Measurements from ENCODE around the gene HSF5.

HSF5 gene

GRCh38 chr17:58380207-58381123 is 107.7 kb downstream of the HSF5 start:
- no peaks in the 10 kb centered on the region for H3K27me3 ChIP-seq (ENCODE audit: insufficient read depth, low read length)
- no peaks in the 10 kb centered on the region for H3K36me3 ChIP-seq (ENCODE audit: insufficient read depth, low read length)
- no peak overlapping the region for H2AFZ ChIP-seq (ENCODE audit: low read depth, low read length)
- no peaks in the 10 kb centered on the region for H3K4me1 ChIP-seq (ENCODE audit: insufficient read depth, low read length)
- no peaks in the 10 kb centered on the region for H3K9me3 ChIP-seq (ENCODE audit: low read length)
- no peak overlapping the region for H3K4me3 ChIP-seq (ENCODE audit: low read length)

GRCh38 chr17:58379511-58379824 is 108.7 kb downstream of the HSF5 start:
- Histone ChIP-seq H2AFZ (ENCODE audit: low read depth, low read length) (no peak overlapping the region), H3K4me1 (ENCODE audit: insufficient read depth, low read length) (no peaks in the 10 kb centered on the region), H3K27me3 (ENCODE audit: insufficient read depth, low read length) (peaks cover 2% of the 10 kb centered on the region), H3K36me3 (ENCODE audit: insufficient read depth, low read length) (no peaks in the 10 kb centered on the region), H3K4me3 (ENCODE audit: low read length) (no peak overlapping the region), H3K9me3 (ENCODE audit: low read length) (no peaks in the 10 kb centered on the region)

GRCh38 chr17:58378733-58379510 is 109.3 kb downstream of the HSF5 start:
- no peaks in the 10 kb centered on the region for H3K36me3 ChIP-seq (ENCODE audit: insufficient read depth, low read length)
- peaks cover 2% of the 10 kb centered on the region for H3K27me3 ChIP-seq (ENCODE audit: insufficient read depth, low read length)
- H3K4me3 ChIP-seq (ENCODE audit: low read length) = no peak overlapping the region
- H2AFZ ChIP-seq (ENCODE audit: low read depth, low read length) = no peak overlapping the region
- H3K4me1 ChIP-seq (ENCODE audit: insufficient read depth, low read length) = no peaks in the 10 kb centered on the region
- no peaks in the 10 kb centered on the region for H3K9me3 ChIP-seq (ENCODE audit: low read length)

DNA sequence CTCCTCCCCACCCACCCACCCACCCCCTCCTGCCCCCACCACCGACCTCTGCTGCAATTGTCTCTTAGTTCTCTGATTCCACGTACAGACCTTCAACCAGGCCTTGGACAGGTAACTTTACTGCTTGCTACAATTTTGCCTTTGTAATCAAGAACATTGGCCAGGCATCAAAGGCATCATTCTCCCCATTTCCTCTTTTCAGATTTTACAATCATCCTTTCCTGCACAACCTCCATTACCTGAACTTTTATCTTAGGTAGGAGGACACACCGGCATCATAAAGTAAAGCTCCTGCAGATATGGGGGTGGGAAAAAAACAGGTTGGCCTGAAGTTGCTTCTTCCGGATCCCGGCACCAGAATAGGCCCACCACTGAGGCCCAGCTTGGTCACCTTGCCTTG is 110.5 kb downstream of the HSF5 start:
- Histone ChIP-seq H3K4me1 (ENCODE audit: insufficient read depth, low read length) (no peaks in the 10 kb centered on the region), H3K9me3 (ENCODE audit: low read length) (no peaks in the 10 kb centered on the region), H3K4me3 (ENCODE audit: low read length) (no peak overlapping the region)

GRCh38 chr17:58377093-58377601 is 111.1 kb downstream of the HSF5 start:
- no peak overlapping the region for H3K4me3 ChIP-seq (ENCODE audit: low read length)
- H3K4me1 ChIP-seq (ENCODE audit: insufficient read depth, low read length) = peaks cover 4% of the 10 kb centered on the region

More for the DNA sequence above, 110.5 kb downstream of the HSF5 start:
- Histone ChIP-seq H2AFZ (ENCODE audit: low read depth, low read length) (no peak overlapping the region), H3K36me3 (ENCODE audit: insufficient read depth, low read length) (no peaks in the 10 kb centered on the region), H3K27me3 (ENCODE audit: insufficient read depth, low read length) (peaks cover 2% of the 10 kb centered on the region)

DNA sequence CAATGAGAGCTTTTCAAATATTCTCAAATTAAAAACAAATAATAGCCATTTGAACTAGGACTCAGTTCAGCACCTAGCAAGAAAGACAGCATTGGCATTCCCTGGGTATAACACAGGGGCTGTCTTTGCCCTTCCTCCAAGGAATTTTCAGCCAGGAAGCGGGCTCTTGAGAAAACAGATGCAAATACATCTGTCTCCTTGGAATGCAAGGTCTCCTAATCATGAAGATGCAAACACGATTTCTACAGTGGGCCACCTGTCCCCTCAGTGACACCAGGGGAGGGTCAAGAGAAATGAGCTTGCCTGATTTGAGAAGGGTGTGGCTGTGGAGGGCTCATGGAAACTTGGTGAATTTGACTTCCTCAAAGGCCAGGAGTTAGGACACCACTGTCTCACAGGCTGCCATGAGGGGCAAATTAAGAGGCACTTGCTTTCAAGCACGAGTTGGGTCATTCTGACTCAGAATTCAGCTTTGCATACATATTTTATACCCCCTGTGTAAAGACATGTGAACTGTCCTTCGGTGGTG is 111.7 kb downstream of the HSF5 start:
- Histone ChIP-seq H2AFZ (ENCODE audit: low read depth, low read length) (no peak overlapping the region), H3K9me3 (ENCODE audit: low read length) (no peaks in the 10 kb centered on the region), H3K4me3 (ENCODE audit: low read length) (no peak overlapping the region), H3K36me3 (ENCODE audit: insufficient read depth, low read length) (no peaks in the 10 kb centered on the region), H3K4me1 (ENCODE audit: insufficient read depth, low read length) (peaks cover 4% of the 10 kb centered on the region), H3K27me3 (ENCODE audit: insufficient read depth, low read length) (peaks cover 2% of the 10 kb centered on the region)

More at GRCh38 chr17:58377093-58377601, 111.1 kb downstream of the HSF5 start:
- no peak overlapping the region for H2AFZ ChIP-seq (ENCODE audit: low read depth, low read length)
- peaks cover 2% of the 10 kb centered on the region for H3K27me3 ChIP-seq (ENCODE audit: insufficient read depth, low read length)
- H3K36me3 ChIP-seq (ENCODE audit: insufficient read depth, low read length) = no peaks in the 10 kb centered on the region
- H3K9me3 ChIP-seq (ENCODE audit: low read length) = no peaks in the 10 kb centered on the region

- Histone ChIP-seq H2AFZ (ENCODE audit: low read depth, low read length) (no peak overlapping the region), H3K9me3 (ENCODE audit: low read length) (no peaks in the 10 kb centered on the region), H3K36me3 (ENCODE audit: insufficient read depth, low read length) (no peaks in the 10 kb centered on the region), H3K27me3 (ENCODE audit: insufficient read depth, low read length) (peaks cover 2% of the 10 kb centered on the region), H3K4me1 (ENCODE audit: insufficient read depth, low read length) (peaks cover 4% of the 10 kb centered on the region), H3K4me3 (ENCODE audit: low read length) (no peak overlapping the region)
Measured at GRCh38 chr17:58375811-58376210, 112.4 kb downstream of the HSF5 start.

GRCh38 chr17:58375256-58375655 is 113.0 kb downstream of the HSF5 start:
- no peak overlapping the region for H2AFZ ChIP-seq (ENCODE audit: low read depth, low read length)
- H3K4me1 ChIP-seq (ENCODE audit: insufficient read depth, low read length) = peaks cover 4% of the 10 kb centered on the region
- H3K4me3 ChIP-seq (ENCODE audit: low read length) = no peak overlapping the region
- no peaks in the 10 kb centered on the region for H3K36me3 ChIP-seq (ENCODE audit: insufficient read depth, low read length)
- H3K9me3 ChIP-seq (ENCODE audit: low read length) = no peaks in the 10 kb centered on the region
- H3K27me3 ChIP-seq (ENCODE audit: insufficient read depth, low read length) = peaks cover 2% of the 10 kb centered on the region

- peaks cover 2% of the 10 kb centered on the region for H3K27me3 ChIP-seq (ENCODE audit: insufficient read depth, low read length)
Measured at GRCh38 chr17:58373923-58374322, 114.3 kb downstream of the HSF5 start.

DNA sequence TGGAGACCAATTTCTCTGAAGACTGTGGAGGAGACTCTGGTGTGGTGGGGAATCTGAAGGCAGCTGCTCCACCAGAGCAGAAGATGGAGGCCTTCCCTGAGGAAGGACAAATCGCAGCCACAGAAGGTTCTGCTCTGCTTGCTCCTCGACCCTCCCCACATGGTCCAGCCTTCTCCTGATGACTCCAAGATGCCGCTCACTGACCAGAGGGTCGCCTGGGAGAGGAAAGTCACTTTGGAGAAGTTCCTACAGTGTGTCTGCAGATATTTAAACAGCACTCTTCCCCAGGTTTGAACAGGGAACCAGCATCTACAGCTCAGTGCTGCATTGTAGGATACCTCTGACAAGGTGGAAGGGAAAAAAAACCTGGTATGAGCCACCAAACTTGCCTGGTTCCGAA is 115.2 kb downstream of the HSF5 start:
- Histone ChIP-seq H3K9me3 (ENCODE audit: low read length) (no peaks in the 10 kb centered on the region), H3K4me3 (ENCODE audit: low read length) (no peak overlapping the region), H2AFZ (ENCODE audit: low read depth, low read length) (no peak overlapping the region), H3K27me3 (ENCODE audit: insufficient read depth, low read length) (peaks cover 2% of the 10 kb centered on the region), H3K4me1 (ENCODE audit: insufficient read depth, low read length) (peaks cover 4% of the 10 kb centered on the region), H3K36me3 (ENCODE audit: insufficient read depth, low read length) (no peaks in the 10 kb centered on the region)

More at GRCh38 chr17:58373923-58374322, 114.3 kb downstream of the HSF5 start:
- H3K36me3 ChIP-seq (ENCODE audit: insufficient read depth, low read length) = no peaks in the 10 kb centered on the region
- no peak overlapping the region for H3K4me3 ChIP-seq (ENCODE audit: low read length)
- peaks cover 4% of the 10 kb centered on the region for H3K4me1 ChIP-seq (ENCODE audit: insufficient read depth, low read length)
- H2AFZ ChIP-seq (ENCODE audit: low read depth, low read length) = no peak overlapping the region
- no peaks in the 10 kb centered on the region for H3K9me3 ChIP-seq (ENCODE audit: low read length)

GRCh38 chr17:58371300-58371950 is 116.8 kb downstream of the HSF5 start:
- no peak overlapping the region for H2AFZ ChIP-seq (ENCODE audit: low read depth, low read length)
- peaks cover 2% of the 10 kb centered on the region for H3K27me3 ChIP-seq (ENCODE audit: insufficient read depth, low read length)
- no peaks in the 10 kb centered on the region for H3K9me3 ChIP-seq (ENCODE audit: low read length)
- H3K4me3 ChIP-seq (ENCODE audit: low read length) = no peak overlapping the region
- no peaks in the 10 kb centered on the region for H3K36me3 ChIP-seq (ENCODE audit: insufficient read depth, low read length)
- H3K4me1 ChIP-seq (ENCODE audit: insufficient read depth, low read length) = peaks cover 4% of the 10 kb centered on the region

GRCh38 chr17:58370716-58371115 is 117.5 kb downstream of the HSF5 start:
- Histone ChIP-seq H3K9me3 (ENCODE audit: low read length) (no peaks in the 10 kb centered on the region), H3K27me3 (ENCODE audit: insufficient read depth, low read length) (peaks cover 2% of the 10 kb centered on the region), H3K4me3 (ENCODE audit: low read length) (no peak overlapping the region), H2AFZ (ENCODE audit: low read depth, low read length) (no peak overlapping the region), H3K4me1 (ENCODE audit: insufficient read depth, low read length) (peaks cover 4% of the 10 kb centered on the region), H3K36me3 (ENCODE audit: insufficient read depth, low read length) (no peaks in the 10 kb centered on the region)
